HCT116 (cell line): Measurements from ENCODE around the gene HCRT. TPM values are rescaled to one million over a fixed set of nuclear protein-coding genes. Genes with fewer than 3 reads are reported as not detected.

ENCODE experiments used
- ATAC-seq: fragments of 200-7000 bp; cut with Tn5 transposase; 2 replicates; pipeline ENCODE4 v1.9.1; 2020; ENCODE audit warnings: mild to moderate bottlenecking, moderate library complexity
- BruUV-seq: library from RNA; stranded (reverse); fragments of 400-500 nt; replicated peaks from 2 replicates; lab custom pipeline; 2021; lab: Mats Ljungman, UMichigan
- CTCF ChIA-PET: fragments of 300-600 bp; sonication (Branson Sonifier 250); formaldehyde crosslinking; loops from one replicate; lab custom pipeline; 2021; ENCODE audit warnings: antibody characterized with exemption; lab: Charles Lee
- POLR2A ChIA-PET: fragments of 300-600, 350-600 bp; sonication (Branson Sonifier 250); formaldehyde crosslinking; loops from one replicate; lab custom pipeline; 2021; ENCODE audit warnings: antibody characterized with exemption; lab: Charles Lee
- RAD21 ChIA-PET, 2 experiments: fragments of 300-600 bp; sonication (Branson Sonifier 250); formaldehyde crosslinking; loops; one replicate each; lab custom pipeline; 2023; ENCODE audit warnings: low total read pairs in 2 of 2; ENCODE audit not compliant: uncharacterized antibody in 2 of 2, unreplicated experiment in 2 of 2, low non-redundant PET in 1 of 2; lab: Charles Lee
- DNase-seq: peaks from one replicate; pipeline ENCODE4 v3.0.0-alpha.2; 2010; ENCODE audit warnings: low read depth, low spot score
- H2AFZ ChIP-seq: fragments of 200-600 bp; shearing (Covaris generic), sonication (generic); 2 replicates; pipeline ENCODE4 v1.6.1; 2017; ENCODE audit warnings: low read depth, mixed run types, mixed read lengths, antibody characterized with exemption, low read length; ENCODE audit not compliant: poor library complexity, severe bottlenecking
- H3K27ac ChIP-seq: 2 replicates; pipeline ENCODE4 v1.5.1; 2012; ENCODE audit warnings: low read depth, low read length
- H3K27me3 ChIP-seq: fragments of 200-600 bp; sonication (generic); 2 replicates; pipeline ENCODE4 v1.6.1; 2016; ENCODE audit warnings: mixed run types, low read length, mixed read lengths; ENCODE audit not compliant: insufficient read depth
- H3K36me3 ChIP-seq, 2 experiments: fragments of 200-500 bp in 1 of 2; fragments of 200-600 bp in 1 of 2; sonication (Bioruptor generic) in 1 of 2; sonication (generic) in 1 of 2; 2 replicates each; pipeline versions ENCODE4 v1.5.1 to v1.6.1; 2014 to 2016; ENCODE audit warnings: low read length in 2 of 2, inconsistent platforms in 1 of 2, mixed read lengths in 1 of 2, mixed run types in 1 of 2; ENCODE audit not compliant: insufficient read depth in 2 of 2, control insufficient read depth in 1 of 2
- H3K4me1 ChIP-seq, 2 experiments: fragments of 200-600 bp in 1 of 2; sonication (generic) in 1 of 2; 2 replicates each; pipeline versions ENCODE4 v1.5.1 to v1.6.1; 2012 to 2017; ENCODE audit warnings: low read length in 2 of 2, inconsistent platforms in 1 of 2, mild to moderate bottlenecking in 1 of 2, mixed read lengths in 1 of 2, mixed run types in 1 of 2, moderate library complexity in 1 of 2; ENCODE audit not compliant: insufficient read depth in 2 of 2, control insufficient read depth in 1 of 2
- H3K4me2 ChIP-seq: fragments of 200-600 bp; sonication (generic); 2 replicates; pipeline ENCODE4 v1.6.1; 2017; ENCODE audit warnings: mixed run types, low read length, mixed read lengths
- H3K4me3 ChIP-seq, 2 experiments: fragments of 200-600 bp in 1 of 2; sonication (generic) in 1 of 2; replicated peaks in 1 of 2; 2 replicates each; pipeline ENCODE4 v1.5.1; 2011 to 2016; ENCODE audit warnings: low read length in 2 of 2, control low read depth in 1 of 2, low read depth in 1 of 2, mild to moderate bottlenecking in 1 of 2, mixed read lengths in 1 of 2, mixed run types in 1 of 2
- H3K79me2 ChIP-seq: fragments of 200-600 bp; sonication (generic); 2 replicates; pipeline ENCODE4 v1.6.1; 2017; ENCODE audit warnings: mild to moderate bottlenecking, mixed run types, low read length, moderate library complexity, mixed read lengths; ENCODE audit not compliant: insufficient read depth
- H3K9ac ChIP-seq: fragments of 200-600 bp; sonication (generic); 2 replicates; pipeline ENCODE4 v1.6.1; 2016; ENCODE audit warnings: low read length, mixed read lengths
- H3K9me2 ChIP-seq: fragments of 200-600 bp; sonication (generic), shearing (Covaris generic); 2 replicates; pipeline ENCODE4 v1.6.1; 2017; ENCODE audit warnings: mixed run types, mild to moderate bottlenecking, moderate library complexity; ENCODE audit not compliant: insufficient read depth
- H3K9me3 ChIP-seq, 2 experiments: fragments of 200-500 bp in 1 of 2; fragments of 200-600 bp in 1 of 2; sonication (Bioruptor generic) in 1 of 2; sonication (generic) in 1 of 2; 2 replicates each; pipeline ENCODE4 v1.6.1; 2014 to 2017; ENCODE audit warnings: low read length in 2 of 2, mixed read lengths in 2 of 2, inconsistent platforms in 1 of 2, low read depth in 1 of 2, mild to moderate bottlenecking in 1 of 2, mixed run types in 1 of 2, moderate library complexity in 1 of 2; ENCODE audit not compliant: control insufficient read depth in 1 of 2, insufficient read depth in 1 of 2
- H4K20me1 ChIP-seq: fragments of 200-600 bp; sonication (generic), shearing (Covaris generic); 2 replicates; pipeline ENCODE4 v1.6.1; 2017; ENCODE audit warnings: mixed run types, mild to moderate bottlenecking, moderate library complexity; ENCODE audit not compliant: insufficient read depth
- ELF1 ChIP-seq: IDR thresholded peaks from 2 replicates; pipeline ENCODE4 v1.6.1; 2012; ENCODE audit warnings: low read depth, borderline replicate concordance
- JUND ChIP-seq: IDR thresholded peaks from 2 replicates; pipeline ENCODE4 v1.6.1; 2012
- POLR2A ChIP-seq: IDR thresholded peaks from 2 replicates; pipeline ENCODE4 v1.7.0; 2011; ENCODE audit warnings: borderline replicate concordance; ENCODE audit not compliant: insufficient read depth, insufficient read length; ENCODE audit errors: extremely low read depth
- POLR2AphosphoS5 ChIP-seq: IDR thresholded peaks from 2 replicates; pipeline ENCODE4 v1.6.1; 2011; ENCODE audit warnings: mild to moderate bottlenecking, low read depth, low read length, moderate library complexity
- SIN3A ChIP-seq: IDR thresholded peaks from 2 replicates; pipeline ENCODE4 v1.6.1; 2012; ENCODE audit warnings: low read depth
- SRF ChIP-seq: IDR thresholded peaks from 2 replicates; pipeline ENCODE4 v1.6.1; 2012; ENCODE audit warnings: low read depth
- TCF7L2 ChIP-seq: IDR thresholded peaks from 2 replicates; pipeline ENCODE4 v1.7.0; 2011; ENCODE audit warnings: borderline replicate concordance, inconsistent platforms; ENCODE audit not compliant: insufficient read depth, insufficient read length; ENCODE audit errors: extremely low read depth
- ZNF274 ChIP-seq: fragments of 200-500 bp; sonication (Bioruptor generic); IDR thresholded peaks from 2 replicates; pipeline ENCODE4 v1.6.1; 2014; ENCODE audit warnings: mild to moderate bottlenecking, low read depth, low read length, inconsistent platforms
- intact Hi-C: fragments of 100-400 bp; cut with micrococcal nuclease; formaldehyde crosslinking; loops from 2 replicates; pipeline ENCODE4 v1.10.0; 2022
- total RNA-seq: library from RNA; stranded (reverse); gene quantifications from one replicate; pipeline ENCODE4 v1.2.1, GENCODE V29; 2021; ENCODE audit not compliant: unreplicated experiment
- TF ChIP-seq, protein P1 (sequence below): IDR thresholded peaks from 2 replicates; pipeline ENCODE4 v1.6.1; 2012
- TF ChIP-seq, protein P2 (sequence below): IDR thresholded peaks from 2 replicates; pipeline ENCODE4 v1.6.1; 2012
- TF ChIP-seq, protein P3 (sequence below): IDR thresholded peaks from 2 replicates; pipeline ENCODE4 v1.6.1; 2012; ENCODE audit warnings: low read depth

The HCRT gene
- total RNA-seq, 1 experiment from 2014 or later: not detected

DNA sequence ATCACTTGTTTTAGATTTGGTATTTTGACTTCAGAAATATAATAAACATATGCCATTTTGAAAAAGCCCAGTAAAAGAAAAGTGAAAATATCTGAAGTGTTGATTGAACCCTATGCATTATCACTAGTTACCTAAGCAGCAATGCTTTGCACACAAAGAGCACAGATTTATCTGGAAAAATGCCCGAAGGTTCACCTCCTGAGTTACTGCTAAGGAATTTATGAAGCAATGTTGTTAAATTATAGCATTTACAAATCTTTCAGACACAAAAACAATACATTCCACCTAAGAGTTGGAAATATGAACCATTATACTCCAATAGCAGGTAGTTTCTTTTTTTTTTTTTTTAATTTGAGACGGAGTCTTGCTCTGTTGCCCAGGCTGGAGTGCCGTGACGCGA lies 47.9 kb upstream of the HCRT start:
- H3K4me1 ChIP-seq: no peaks in the 10 kb centered on the region
- no peaks in the 10 kb centered on the region for H4K20me1 ChIP-seq
- no peaks in the 10 kb centered on the region for H3K36me3 ChIP-seq
- TF ChIP-seq SRF (no peak), POLR2AphosphoS5 (no peak), POLR2A (no peak), JUND (no peak), ELF1 (no peak), SIN3A (no peak), ZNF274 (no peak), TCF7L2 (no peak)
- TF ChIP-seq, protein P1, sequence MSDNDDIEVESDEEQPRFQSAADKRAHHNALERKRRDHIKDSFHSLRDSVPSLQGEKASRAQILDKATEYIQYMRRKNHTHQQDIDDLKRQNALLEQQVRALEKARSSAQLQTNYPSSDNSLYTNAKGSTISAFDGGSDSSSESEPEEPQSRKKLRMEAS: no peak
- TF ChIP-seq, protein P2, sequence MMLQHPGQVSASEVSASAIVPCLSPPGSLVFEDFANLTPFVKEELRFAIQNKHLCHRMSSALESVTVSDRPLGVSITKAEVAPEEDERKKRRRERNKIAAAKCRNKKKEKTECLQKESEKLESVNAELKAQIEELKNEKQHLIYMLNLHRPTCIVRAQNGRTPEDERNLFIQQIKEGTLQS: no peak
- TF ChIP-seq, protein P3, sequence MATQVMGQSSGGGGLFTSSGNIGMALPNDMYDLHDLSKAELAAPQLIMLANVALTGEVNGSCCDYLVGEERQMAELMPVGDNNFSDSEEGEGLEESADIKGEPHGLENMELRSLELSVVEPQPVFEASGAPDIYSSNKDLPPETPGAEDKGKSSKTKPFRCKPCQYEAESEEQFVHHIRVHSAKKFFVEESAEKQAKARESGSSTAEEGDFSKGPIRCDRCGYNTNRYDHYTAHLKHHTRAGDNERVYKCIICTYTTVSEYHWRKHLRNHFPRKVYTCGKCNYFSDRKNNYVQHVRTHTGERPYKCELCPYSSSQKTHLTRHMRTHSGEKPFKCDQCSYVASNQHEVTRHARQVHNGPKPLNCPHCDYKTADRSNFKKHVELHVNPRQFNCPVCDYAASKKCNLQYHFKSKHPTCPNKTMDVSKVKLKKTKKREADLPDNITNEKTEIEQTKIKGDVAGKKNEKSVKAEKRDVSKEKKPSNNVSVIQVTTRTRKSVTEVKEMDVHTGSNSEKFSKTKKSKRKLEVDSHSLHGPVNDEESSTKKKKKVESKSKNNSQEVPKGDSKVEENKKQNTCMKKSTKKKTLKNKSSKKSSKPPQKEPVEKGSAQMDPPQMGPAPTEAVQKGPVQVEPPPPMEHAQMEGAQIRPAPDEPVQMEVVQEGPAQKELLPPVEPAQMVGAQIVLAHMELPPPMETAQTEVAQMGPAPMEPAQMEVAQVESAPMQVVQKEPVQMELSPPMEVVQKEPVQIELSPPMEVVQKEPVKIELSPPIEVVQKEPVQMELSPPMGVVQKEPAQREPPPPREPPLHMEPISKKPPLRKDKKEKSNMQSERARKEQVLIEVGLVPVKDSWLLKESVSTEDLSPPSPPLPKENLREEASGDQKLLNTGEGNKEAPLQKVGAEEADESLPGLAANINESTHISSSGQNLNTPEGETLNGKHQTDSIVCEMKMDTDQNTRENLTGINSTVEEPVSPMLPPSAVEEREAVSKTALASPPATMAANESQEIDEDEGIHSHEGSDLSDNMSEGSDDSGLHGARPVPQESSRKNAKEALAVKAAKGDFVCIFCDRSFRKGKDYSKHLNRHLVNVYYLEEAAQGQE: no peak
- no peaks in the 10 kb centered on the region for H3K9me3 ChIP-seq
- ChIA-PET RAD21 (no interaction called here), POLR2A (no interaction called here), CTCF (no interaction called here)
- ATAC-seq (no peak), DNase-seq (no peak)
- no TSS peak for BruUV-seq
- no peaks in the 10 kb centered on the region for H3K27me3 ChIP-seq
- no peaks in the 10 kb centered on the region for H3K9me2 ChIP-seq
- no peak overlapping the region for H3K4me2 ChIP-seq
- no peak overlapping the region for H3K27ac ChIP-seq
- H3K4me3 ChIP-seq: no peak overlapping the region
- H2AFZ ChIP-seq: no peak overlapping the region
- intact Hi-C loops: no loop called here
- no peaks in the 10 kb centered on the region for H3K79me2 ChIP-seq
- no peak overlapping the region for H3K9ac ChIP-seq
